Motor neuron (in vitro differentiated cells): ENCODE data around the gene QARS1. TPM values are rescaled to one million over a fixed set of nuclear protein-coding genes. Genes with fewer than 3 reads are reported as not detected.
A peak's percentile ranks its signal among the peaks of the same experiment; 100 is the strongest.

Experiments used
- ATAC-seq, 8 experiments: fragments of 200-7000 bp; cut with Tn5 transposase; replicated peaks in 6 of 8; 2 replicates each; pipeline ENCODE4 v1.8.0; 2021; ENCODE audit warnings: mild to moderate bottlenecking in 8 of 8, moderate library complexity in 8 of 8
- H3K27ac ChIP-seq, 2 donors: fragments of 250-450 bp; sonication (Bioruptor Pico); 2 replicates each; pipeline ENCODE4 v1.9.0; 2021; ENCODE audit warnings: antibody characterized with exemption in 2 of 2, mild to moderate bottlenecking in 2 of 2, moderate library complexity in 1 of 2
- H3K4me1 ChIP-seq, 2 donors: fragments of 250-450 bp; sonication (Bioruptor Pico); replicated peaks in 1 of 2; 2 replicates each; pipeline ENCODE4 v1.6.1; 2021; ENCODE audit warnings: antibody characterized with exemption in 2 of 2, mild to moderate bottlenecking in 2 of 2, moderate library complexity in 1 of 2
- H3K4me3 ChIP-seq, 5 donors: fragments of 250-450 bp; sonication (Bioruptor Pico); 2 replicates each; pipeline ENCODE4 v1.9.0; 2021; ENCODE audit warnings: antibody characterized with exemption in 5 of 5, mild to moderate bottlenecking in 5 of 5, moderate library complexity in 4 of 5
- WGBS, 10 experiments: fragments of 450-650 bp; shearing (Covaris generic); methylation state at CpG; one replicate each; pipeline ENCODE4 v1.0.0; 2022; 5-methylcytosine and 5-hydroxymethylcytosine counted together
- in situ Hi-C, 9 experiments: fragments of 400-800 bp; cut with MboI; loops; one replicate each; pipeline ENCODE4 v1.15.0; 2021; ENCODE audit warnings: low sequenced_read_pairs in 9 of 9, low pct_unique_long_range_greater_than_20kb in 2 of 9; ENCODE audit not compliant: unreplicated experiment in 9 of 9
- total RNA-seq, 8 experiments: library from RNA; unstranded; fragments of 300-600 nt; gene quantifications; 2 replicates each; pipeline versions ENCODE4 v1.2.3 to v1.2.4, GENCODE V29; 2022

Gene QARS1
- total RNA-seq, 8 experiments from 2014 or later = 121 to 354 (median 195) TPM

GRCh38 chr3:49112262-49112661, 7.7 kb upstream of the QARS1 start:
- Histone ChIP-seq H3K4me1 (no peaks in the 10 kb centered on the region), H3K27ac (no peak overlapping the region), H3K4me3 (no peak overlapping the region)
- WGBS, 10 experiments = 86 to 100% (median 100%) methylated on average over 2 to 5 of the region's 14 CpGs; no CpG with 5 or more reads in 5 of the 10 experiments
- no peak for ATAC-seq
- in situ Hi-C loops = no loop called here

- no peak for ATAC-seq
- in situ Hi-C loops = no loop called here
- H3K27ac ChIP-seq = no peak overlapping the region
- H3K4me1 ChIP-seq = no peaks in the 10 kb centered on the region
- WGBS, 10 experiments = no CpG with 5 or more reads among the region's 6 CpGs
- H3K4me3 ChIP-seq = no peak overlapping the region
Observed at GRCh38 chr3:49111347-49111746, 6.8 kb upstream of the QARS1 start.

GRCh38 chr3:49110780-49111179, 6.2 kb upstream of the QARS1 start:
- ATAC-seq = no peak
- in situ Hi-C loops = no loop called here
- Histone ChIP-seq H3K4me1 (peaks cover under 1 to 3% of the 10 kb centered on the region in 2 donors), H3K27ac (no peak overlapping the region), H3K4me3 (no peak overlapping the region)
- WGBS, 10 experiments = 75 to 91% (median 81%) methylated on average over 2 to 7 of the region's 13 CpGs; no CpG with 5 or more reads in 6 of the 10 experiments

- 83% methylated on average over 7 of the region's 14 CpGs; no CpG with 5 or more reads in 9 of the 10 experiments for WGBS, 10 experiments
- Histone ChIP-seq H3K4me1 (peaks cover 14 to 16% of the 10 kb centered on the region in 2 donors), H3K4me3 (no peak overlapping the region), H3K27ac (no peak overlapping the region)
- in situ Hi-C loops = no loop called here
- no peak for ATAC-seq
Observed at GRCh38 chr3:49108346-49108745, 3.8 kb upstream of the QARS1 start.

- H3K4me1 ChIP-seq = peaks cover 14 to 16% of the 10 kb centered on the region in 2 donors
- H3K27ac ChIP-seq = peak overlapping the region; percentile 55 to 93
- WGBS, 10 experiments = 0 to 8% (median 3%) methylated on average over 1 to 6 of the region's 8 CpGs; no CpG with 5 or more reads in 6 of the 10 experiments
- no peak for ATAC-seq
- in situ Hi-C loops = no loop called here
- H3K4me3 ChIP-seq = peak overlapping the region; percentile 59 to 92 (median 91)
Observed at GRCh38 chr3:49104052-49104426, 518 bp downstream of the QARS1 start.

- ATAC-seq = no peak
- H3K4me1 ChIP-seq = peaks cover 6 to 7% of the 10 kb centered on the region in 2 donors
- H3K4me3 ChIP-seq = no peak overlapping the region
- WGBS, 10 experiments = 67 to 100% (median 100%) methylated on average over 1 to 11 of the region's 11 CpGs; no CpG with 5 or more reads in 3 of the 10 experiments
- no peak overlapping the region for H3K27ac ChIP-seq
- in situ Hi-C loops = no loop called here
Observed at GRCh38 chr3:49100046-49100615, 4.4 kb downstream of the QARS1 start.

- ATAC-seq = no peak
- WGBS, 10 experiments = 75 to 100% (median 89%) methylated on average over 2 to 4 of the region's 13 CpGs; no CpG with 5 or more reads in 4 of the 10 experiments
- Histone ChIP-seq H3K4me3 (no peak overlapping the region), H3K27ac (no peak overlapping the region), H3K4me1 (peaks cover 7 to 9% of the 10 kb centered on the region in 2 donors)
- in situ Hi-C loops = no loop called here
Observed at GRCh38 chr3:49098910-49099630, 5.5 kb downstream of the QARS1 start.

GRCh38 chr3:49098429-49098828, 6.1 kb downstream of the QARS1 start:
- in situ Hi-C loops = no loop called here
- ATAC-seq = no peak
- Histone ChIP-seq H3K4me1 (peaks cover under 1 to 3% of the 10 kb centered on the region in 2 donors), H3K27ac (no peak overlapping the region), H3K4me3 (no peak overlapping the region)
- 39 to 100% (median 60%) methylated on average over 1 to 4 of the region's 5 CpGs; no CpG with 5 or more reads in 7 of the 10 experiments for WGBS, 10 experiments

GRCh38 chr3:49093853-49094767, 10.4 kb downstream of the QARS1 start, which contains the start of gene QRICH1:
Gene QRICH1 (minus strand): TSS chr3:49094071. CDS start chr3:49077017, 17,054 bp downstream.
- peak within 1 kb of the TSS; percentile 60 to 86 (median 72) for H3K4me3 ChIP-seq
- H3K4me1 ChIP-seq = peaks cover 0 to 7% of the 10 kb centered on the region in 2 donors
- in situ Hi-C loops = no loop called here
- H3K27ac ChIP-seq = peak within 1 kb of the TSS; percentile 94 to 98
- ATAC-seq = peak; percentile 77 to 88 (median 84)
- WGBS, 10 experiments = 0 to 10% (median 0%) methylated on average over 2 to 8 of the region's 65 CpGs; no CpG with 5 or more reads in 4 of the 10 experiments

GRCh38 chr3:49092938-49093852, 11.4 kb downstream of the QARS1 start:
- in situ Hi-C loops = no loop called here

GRCh38 chr3:49081429-49081828, 23.1 kb downstream of the QARS1 start:
- Histone ChIP-seq H3K4me1 (no peaks in the 10 kb centered on the region), H3K27ac (no peak overlapping the region), H3K4me3 (no peak overlapping the region)
- WGBS, 10 experiments = 81 to 100% (median 95%) methylated on average over 2 to 6 of the region's 8 CpGs; no CpG with 5 or more reads in 4 of the 10 experiments
- in situ Hi-C loops = no loop called here
- no peak for ATAC-seq

More at GRCh38 chr3:49092938-49093852, 11.4 kb downstream of the QARS1 start:
- H3K27ac ChIP-seq = peak overlapping the region; percentile 94 to 98
- peak overlapping the region; percentile 60 to 86 (median 72) for H3K4me3 ChIP-seq
- ATAC-seq = peak; percentile 12 to 48 (median 40)
- H3K4me1 ChIP-seq = peaks cover 0 to 7% of the 10 kb centered on the region in 2 donors
- 0 to 5% (median 0%) methylated on average over 1 to 15 of the region's 86 CpGs; no CpG with 5 or more reads in 2 of the 10 experiments for WGBS, 10 experiments

GRCh38 chr3:49079270-49079669, 25.3 kb downstream of the QARS1 start:
- WGBS, 10 experiments = 78 to 100% (median 90%) methylated on average over 1 to 2 of the region's 2 CpGs
- Histone ChIP-seq H3K4me1 (no peaks in the 10 kb centered on the region), H3K4me3 (no peak overlapping the region), H3K27ac (no peak overlapping the region)
- in situ Hi-C loops = no loop called here
- no peak for ATAC-seq
